AG04449 (cell line): ENCODE data around the gene LCE6A.

ENCODE experiments used
- CTCF ChIA-PET: fragments of 350-600 bp; formaldehyde crosslinking; extraction: SDS; loops from one replicate; lab custom pipeline; 2021; ENCODE audit warnings: antibody characterized with exemption; lab: Yijun Ruan, JAX
- POLR2A ChIA-PET: fragments of 400-600, 350-600 bp; formaldehyde crosslinking; extraction: SDS; loops from one replicate; lab custom pipeline; 2020; ENCODE audit warnings: antibody characterized with exemption, inconsistent platforms; lab: Yijun Ruan, JAX
- DNase-seq: peaks from one replicate; pipeline ENCODE4 v3.0.0-alpha.2; 2010; ENCODE audit warnings: low read depth, low spot score
- H3K4me3 ChIP-seq: 2 replicates; pipeline ENCODE4 v1.5.1; 2011; ENCODE audit warnings: low read depth, mild to moderate bottlenecking, control low read depth, low read length
- CTCF ChIP-seq: IDR thresholded peaks from one replicate; pipeline ENCODE4 v1.5.1; 2011; ENCODE audit warnings: mild to moderate bottlenecking, moderate library complexity, low read length, control low read depth, inconsistent platforms; ENCODE audit not compliant: insufficient read depth; ENCODE audit errors: missing control alignments

LCE6A gene

GRCh38 chr1:152866321-152866720 is 23.7 kb downstream of the LCE6A start:
- DNase-seq = no peak
- TF ChIP-seq CTCF = no peak
- H3K4me3 ChIP-seq = no peak overlapping the region
- ChIA-PET POLR2A (no interaction called here), CTCF (interaction anchor here (1.2 to 4.3 kb wide), 3 partner anchors 60 to 356 kb away, joined by 3 to 30 read pairs (median 4); no protein-coding TSS in a partner anchor)

- TF ChIP-seq CTCF = peak; percentile 91
- CTCF ChIA-PET = interaction anchor here (0.6 to 7.0 kb wide), 29 partner anchors 9 to 818 kb away, joined by 3 to 375 read pairs (median 5); partner anchors contain the start of genes IVL and LCE7A
- no peak overlapping the region for H3K4me3 ChIP-seq
- DNase-seq = no peak
- POLR2A ChIA-PET = no interaction called here
Observed at GRCh38 chr1:152869808-152870419, 27.3 kb downstream of the LCE6A start.

- no peak for DNase-seq
- no peak overlapping the region for H3K4me3 ChIP-seq
- peak; percentile 82 for TF ChIP-seq CTCF
- ChIA-PET POLR2A (no interaction called here), CTCF (interaction anchor here (0.8 to 7.0 kb wide), 30 partner anchors 8 to 358 kb away, joined by 3 to 375 read pairs (median 6); partner anchors contain the start of genes IVL and LCE7A)
Observed at GRCh38 chr1:152870831-152871730, 28.4 kb downstream of the LCE6A start.

GRCh38 chr1:152871731-152872126 is 29.1 kb downstream of the LCE6A start:
- ChIA-PET POLR2A (no interaction called here), CTCF (interaction anchor here (0.8 to 7.0 kb wide), 19 partner anchors 12 to 356 kb away, joined by 3 to 375 read pairs (median 10); partner anchors contain the start of genes IVL and LCE7A)
- no peak overlapping the region for H3K4me3 ChIP-seq
- no peak for TF ChIP-seq CTCF
- DNase-seq = no peak

- peak; percentile 16 for DNase-seq
- ChIA-PET CTCF (interaction anchor here (1.1 to 7.0 kb wide), 4 partner anchors 15 to 220 kb away, joined by 4 to 375 read pairs (median 137); partner anchors contain the start of genes IVL and LCE7A), POLR2A (no interaction called here)
- TF ChIP-seq CTCF = no peak
- H3K4me3 ChIP-seq = no peak overlapping the region
Observed at GRCh38 chr1:152873495-152873894, 30.8 kb downstream of the LCE6A start.
